Epithelial cell of esophagus (primary cell): ENCODE measurements around the gene PRIMA1.
A peak's percentile ranks its signal among the peaks of the same experiment; 100 is the strongest.

ENCODE experiments used
- DNase-seq: peaks from one replicate; pipeline ENCODE4 v3.0.0; 2010; ENCODE audit warnings: low read depth
- H3K4me3 ChIP-seq: 2 replicates; pipeline ENCODE4 v1.5.1; 2011; ENCODE audit warnings: mild to moderate bottlenecking, low read length, control low read depth
- CTCF ChIP-seq: IDR thresholded peaks from 2 replicates; pipeline ENCODE4 v1.5.1; 2011; ENCODE audit warnings: low read depth, mild to moderate bottlenecking, low read length, control low read depth, inconsistent platforms; ENCODE audit not compliant: insufficient read depth; ENCODE audit errors: missing control alignments

Gene PRIMA1

GRCh38 chr14:93693914-93694313 is 94.4 kb downstream of the PRIMA1 start:
- no peak overlapping the region for H3K4me3 ChIP-seq
- no peak for TF ChIP-seq CTCF
- no peak for DNase-seq

GRCh38 chr14:93691042-93691780 is 97.1 kb downstream of the PRIMA1 start:
- TF ChIP-seq CTCF: no peak
- DNase-seq: no peak
- no peak overlapping the region for H3K4me3 ChIP-seq

- no peak overlapping the region for H3K4me3 ChIP-seq
- TF ChIP-seq CTCF: no peak
- no peak for DNase-seq
These were observed 98.1 kb downstream of the PRIMA1 start for GRCh38 chr14:93690146-93690545.

GRCh38 chr14:93688820-93689219 is 99.5 kb downstream of the PRIMA1 start:
- TF ChIP-seq CTCF: no peak
- DNase-seq: no peak
- H3K4me3 ChIP-seq: no peak overlapping the region

- TF ChIP-seq CTCF: no peak
- DNase-seq: no peak
- H3K4me3 ChIP-seq: no peak overlapping the region
These were observed 100.0 kb downstream of the PRIMA1 start for GRCh38 chr14:93688239-93688666.

- no peak for TF ChIP-seq CTCF
- peak; percentile 38 for DNase-seq
- no peak overlapping the region for H3K4me3 ChIP-seq
These were observed 102.0 kb downstream of the PRIMA1 start for GRCh38 chr14:93686268-93686667.

- no peak overlapping the region for H3K4me3 ChIP-seq
- no peak for DNase-seq
- no peak for TF ChIP-seq CTCF
These were observed 103.0 kb downstream of the PRIMA1 start for GRCh38 chr14:93685121-93685895.
